Measurements from ENCODE around the gene DDIAS. TPM values are rescaled to one million over a fixed set of nuclear protein-coding genes. Genes with fewer than 3 reads are reported as not detected.
"Not testable (repeated sequence)": the region's sequence is repeated elsewhere in the genome, so short reads cannot be mapped to it uniquely, and the experiment has no call there.

The DDIAS gene
- total RNA-seq (2014; rRNA removed), result 19.6 and 30.1 TPM in 2 replicates
- 3.1 TPM for polyA plus RNA-seq (2012)

DNA sequence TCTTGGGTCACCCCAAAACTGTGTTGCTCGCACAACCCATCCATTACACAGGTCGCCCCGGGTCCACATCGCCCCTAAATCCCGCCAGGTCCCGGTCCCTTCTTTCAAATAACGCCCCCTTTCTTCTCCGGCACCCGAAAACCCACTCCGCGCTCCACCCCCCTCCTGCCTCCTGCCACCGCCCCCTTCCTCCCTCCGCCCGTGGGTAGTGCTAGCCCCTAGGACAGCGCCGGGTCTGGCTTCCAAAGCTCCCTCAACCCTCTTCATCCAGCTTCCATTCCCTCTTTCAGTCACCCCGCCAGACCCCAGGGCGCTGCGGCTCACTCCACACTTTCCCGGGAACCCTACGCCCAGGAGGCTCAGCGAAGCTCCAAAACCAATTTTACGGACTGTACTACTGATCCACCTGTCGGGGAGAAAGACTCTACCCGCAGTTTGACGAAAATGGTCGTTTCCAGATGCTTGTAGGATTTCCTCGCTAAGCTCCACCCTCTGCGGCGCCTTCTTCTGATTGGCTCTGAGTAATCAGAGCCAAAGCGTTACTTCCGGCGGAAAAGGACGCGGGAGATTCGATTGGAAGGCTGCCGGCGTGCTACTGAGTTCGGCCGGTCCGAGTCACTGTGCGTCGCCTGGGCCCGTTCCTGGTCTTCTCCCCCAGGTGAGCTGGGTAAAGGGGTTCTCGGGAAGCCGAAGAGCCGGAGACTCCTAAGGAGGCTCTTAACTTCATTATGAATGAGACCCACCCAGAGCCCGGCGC lies at the start of gene DDIAS:
DDIAS (plus strand) TSS at position 572 of the 757 bp plus-strand sequence. CDS start 13,003 bp downstream, outside the sequence.
- peak; percentile 98 for DNase-seq (ENCODE audit: low read depth)

- DNase-seq (ENCODE audit: low read depth), result peak; percentile 38
Measured at GRCh38 chr11:82854242-82854641, 47.3 kb upstream of the DDIAS start.

GRCh38 chr11:82854916-82855315 lies 46.6 kb upstream of the DDIAS start:
- DNase-seq (ENCODE audit: low read depth), result not testable (repeated sequence)

DNA sequence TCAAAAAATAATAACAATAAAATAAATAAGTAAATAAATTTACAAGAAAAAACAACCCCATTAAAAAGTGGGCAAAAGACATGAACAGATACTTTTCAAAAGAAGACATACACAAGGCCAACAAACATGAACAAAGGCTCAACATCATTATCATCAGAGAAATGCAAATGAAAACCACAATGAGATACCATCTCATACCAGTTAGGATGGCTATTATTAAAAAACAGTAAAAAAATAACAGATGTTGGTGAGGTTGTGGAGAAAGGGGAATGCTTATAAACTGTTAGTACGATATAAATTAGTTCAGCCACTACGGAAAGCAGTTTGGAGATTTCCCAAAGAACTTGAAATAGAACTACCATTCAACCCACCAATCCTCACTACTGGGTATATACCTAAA lies 45.9 kb upstream of the DDIAS start:
- DNase-seq (ENCODE audit: low read depth), result no peak

DNA sequence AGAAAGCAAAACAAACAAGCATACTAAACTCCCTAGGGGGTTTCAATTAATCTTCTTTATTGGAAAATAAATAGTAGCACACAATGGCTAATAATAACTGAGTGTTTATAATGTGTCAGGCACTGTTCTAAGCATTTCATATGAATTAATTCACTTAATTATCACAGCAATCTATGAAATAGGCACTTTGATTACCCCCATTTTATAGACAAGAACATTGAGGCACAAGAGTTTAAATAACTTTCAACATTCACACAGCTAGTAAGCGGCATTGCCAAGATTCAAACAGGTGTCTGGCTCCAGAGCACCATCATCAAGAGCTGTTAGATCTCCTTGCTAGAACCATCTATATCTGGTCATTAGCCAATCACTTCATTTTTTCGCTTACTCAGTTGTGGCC lies 44.4 kb upstream of the DDIAS start:
- no peak for DNase-seq (ENCODE audit: low read depth)

DNA sequence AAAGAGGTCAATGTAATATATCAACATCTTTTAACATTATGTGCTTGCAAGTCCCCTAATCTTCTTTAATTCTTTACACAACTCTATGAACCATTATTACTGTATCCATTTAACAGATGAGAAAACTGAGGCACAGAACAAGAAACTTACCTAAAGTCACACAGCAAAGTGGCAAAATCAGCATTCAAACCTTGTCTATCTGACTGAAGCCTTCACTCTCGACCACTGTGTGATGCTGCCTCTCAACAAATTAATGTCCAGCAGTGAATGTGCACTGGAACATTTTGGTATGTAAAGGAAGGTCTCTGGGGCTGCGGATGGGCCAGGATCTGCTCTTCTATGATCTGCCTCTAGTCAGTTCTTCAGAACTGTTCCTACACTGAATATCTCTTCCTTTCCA lies 43.4 kb upstream of the DDIAS start:
- peak; percentile 38 for DNase-seq (ENCODE audit: low read depth)

- peak; percentile 72 for DNase-seq (ENCODE audit: low read depth)
Measured at GRCh38 chr11:82858556-82859091, 42.9 kb upstream of the DDIAS start.

DNA sequence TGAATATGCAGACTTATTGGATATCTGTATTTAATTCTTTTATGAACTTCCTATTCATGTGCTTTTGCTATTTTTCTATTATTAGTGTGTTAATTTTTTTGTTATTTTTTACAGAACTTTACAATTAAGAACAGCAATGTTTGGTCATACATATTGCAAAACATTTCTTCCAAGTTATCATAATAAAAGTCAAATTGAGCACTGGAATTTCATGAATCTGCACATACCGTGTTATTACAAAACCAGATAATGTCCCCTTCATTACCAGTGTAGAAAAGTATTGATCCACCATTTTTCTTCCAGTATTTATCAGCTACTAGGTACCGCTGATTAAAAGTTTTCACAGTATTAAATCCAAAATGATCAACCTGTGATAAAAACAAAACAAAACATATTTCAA lies 41.8 kb upstream of the DDIAS start:
- DNase-seq (ENCODE audit: low read depth), result no peak

- DNase-seq (ENCODE audit: low read depth), result no peak
Measured at GRCh38 chr11:82862379-82862778, 39.2 kb upstream of the DDIAS start.

DNA sequence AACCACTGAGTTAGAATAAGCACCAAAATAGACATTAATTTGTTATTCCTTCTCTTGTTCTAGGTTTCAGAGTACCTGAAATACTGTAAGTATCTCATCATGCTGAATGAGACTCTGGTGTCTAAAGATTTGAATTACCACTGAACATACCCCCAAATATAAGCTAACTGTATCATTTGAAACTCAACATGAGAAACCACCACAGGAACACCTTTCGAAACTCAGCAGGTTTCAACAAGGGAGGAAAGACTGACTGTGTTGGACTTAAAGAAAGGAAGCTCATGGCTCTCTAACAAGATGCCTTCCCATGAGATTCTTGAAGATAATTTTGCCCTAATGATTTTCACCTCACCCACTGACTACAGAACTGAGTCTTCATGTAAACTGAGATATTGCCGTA lies 38.3 kb upstream of the DDIAS start:
- DNase-seq (ENCODE audit: low read depth), result no peak

- DNase-seq (ENCODE audit: low read depth), result peak; percentile 80
Measured at GRCh38 chr11:82864268-82864667, 37.3 kb upstream of the DDIAS start.

DNA sequence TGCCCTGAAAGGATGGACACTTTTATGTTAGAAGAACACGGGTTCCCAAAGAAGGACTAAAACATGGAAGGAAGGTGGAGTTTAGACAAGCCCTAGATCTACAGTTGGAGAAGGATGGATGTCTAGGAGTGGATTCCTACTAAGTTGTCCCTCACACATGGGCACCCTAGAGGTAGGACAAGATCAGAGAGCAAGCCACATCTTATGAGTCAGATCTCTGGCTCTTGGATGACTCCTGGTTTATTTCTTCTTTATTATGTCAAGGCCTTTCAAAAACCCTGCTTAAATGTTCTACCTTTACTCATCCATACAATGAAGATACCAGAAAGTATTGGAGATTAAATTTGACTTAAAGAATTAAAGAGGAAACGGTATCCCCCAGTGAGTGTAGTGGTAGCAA lies 35.7 kb upstream of the DDIAS start:
- peak; percentile 28 for DNase-seq (ENCODE audit: low read depth)

DNA sequence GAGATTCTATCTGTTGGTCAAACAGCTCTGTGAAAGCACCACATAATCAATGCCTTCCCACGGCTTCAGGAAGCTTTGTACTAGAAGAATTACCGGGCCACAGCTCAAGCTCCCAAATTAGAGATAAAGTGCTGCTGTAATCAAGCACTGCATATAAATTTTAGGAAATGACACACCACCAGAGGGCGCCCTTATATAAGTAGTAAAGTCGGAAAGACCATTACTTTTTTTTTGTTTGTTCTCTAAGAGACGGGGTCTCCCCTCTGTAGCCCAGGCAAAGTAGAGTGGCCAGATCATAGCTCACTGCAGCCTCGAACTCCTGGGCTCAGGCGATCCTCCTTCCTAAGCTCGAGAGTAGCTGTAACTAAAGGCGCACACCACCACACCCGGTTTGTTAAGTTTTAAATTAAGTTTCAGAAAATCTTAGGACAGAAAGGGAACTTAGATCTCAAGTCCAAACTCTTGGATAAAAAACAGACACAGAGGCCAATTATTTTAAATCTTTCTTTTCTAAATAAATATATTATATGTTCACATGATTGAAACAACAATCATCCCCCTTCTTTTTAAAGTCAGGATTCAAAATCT lies 33.9 kb upstream of the DDIAS start:
- DNase-seq (ENCODE audit: low read depth), result peak; percentile 71

GRCh38 chr11:82869657-82870056 lies 31.9 kb upstream of the DDIAS start:
- DNase-seq (ENCODE audit: low read depth), result no peak

- DNase-seq (ENCODE audit: low read depth), result no peak
Measured at GRCh38 chr11:82871646-82872045, 29.9 kb upstream of the DDIAS start.

DNA sequence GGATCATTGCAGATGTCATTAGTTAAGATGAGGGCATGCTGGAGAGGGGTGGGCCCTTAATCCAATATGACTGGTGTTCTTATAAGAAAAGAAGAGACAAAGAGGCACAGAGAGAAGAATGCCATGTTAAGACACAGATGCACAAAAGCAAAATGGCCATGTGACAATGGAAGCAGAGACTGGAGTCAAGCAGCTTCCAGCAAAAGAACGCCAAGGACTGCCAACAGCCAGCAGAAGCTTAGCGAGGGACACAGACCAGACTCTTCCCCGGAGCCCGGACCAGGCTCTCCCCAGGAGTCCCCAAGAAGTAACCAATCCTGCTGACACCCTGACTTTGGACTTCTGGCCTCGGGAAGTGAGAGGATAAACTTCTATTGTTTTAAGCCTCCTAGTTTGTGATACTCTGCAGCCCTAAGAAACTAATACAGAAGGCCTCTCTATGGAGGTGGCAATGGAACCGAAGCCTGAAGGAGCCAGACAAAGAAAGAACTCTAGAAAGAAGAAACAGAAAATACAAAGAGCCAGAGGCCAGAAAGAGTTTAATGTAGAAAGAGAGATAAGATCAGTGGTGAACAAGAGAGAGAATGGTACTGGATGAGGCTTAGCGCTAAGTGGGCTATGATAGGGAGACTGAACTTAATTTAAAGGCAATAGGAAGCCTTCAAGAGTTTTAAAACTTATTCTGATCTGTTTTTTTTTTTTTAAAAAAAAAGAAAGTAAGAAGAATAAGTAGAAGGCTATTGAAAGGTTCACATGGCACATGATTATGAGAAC lies 29.0 kb upstream of the DDIAS start:
- no peak for DNase-seq (ENCODE audit: low read depth)

GRCh38 chr11:82873919-82874333 lies 27.6 kb upstream of the DDIAS start:
- DNase-seq (ENCODE audit: low read depth), result no peak

GRCh38 chr11:82874646-82875523 lies 26.7 kb upstream of the DDIAS start:
- DNase-seq (ENCODE audit: low read depth), result no peak

DNA sequence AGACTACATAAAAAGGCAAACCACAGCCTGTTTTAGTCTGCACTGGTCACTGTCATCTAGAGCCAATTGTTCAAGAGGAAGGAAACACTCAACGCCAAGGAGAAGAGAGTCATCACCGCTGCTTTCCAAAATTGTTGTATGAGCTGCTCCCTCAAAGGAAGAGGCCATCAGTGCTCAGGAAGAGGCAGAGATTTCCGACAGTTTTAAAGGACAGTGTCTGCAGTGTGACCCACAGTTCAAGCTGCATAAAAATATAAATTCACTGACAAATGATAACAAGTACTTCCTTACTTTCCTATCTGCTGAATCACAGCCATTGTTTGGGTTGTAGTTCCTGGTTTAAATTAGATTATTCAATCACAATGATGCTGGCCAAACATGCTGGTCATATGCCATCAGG lies 17.7 kb upstream of the DDIAS start:
- no peak for DNase-seq (ENCODE audit: low read depth)

DNA sequence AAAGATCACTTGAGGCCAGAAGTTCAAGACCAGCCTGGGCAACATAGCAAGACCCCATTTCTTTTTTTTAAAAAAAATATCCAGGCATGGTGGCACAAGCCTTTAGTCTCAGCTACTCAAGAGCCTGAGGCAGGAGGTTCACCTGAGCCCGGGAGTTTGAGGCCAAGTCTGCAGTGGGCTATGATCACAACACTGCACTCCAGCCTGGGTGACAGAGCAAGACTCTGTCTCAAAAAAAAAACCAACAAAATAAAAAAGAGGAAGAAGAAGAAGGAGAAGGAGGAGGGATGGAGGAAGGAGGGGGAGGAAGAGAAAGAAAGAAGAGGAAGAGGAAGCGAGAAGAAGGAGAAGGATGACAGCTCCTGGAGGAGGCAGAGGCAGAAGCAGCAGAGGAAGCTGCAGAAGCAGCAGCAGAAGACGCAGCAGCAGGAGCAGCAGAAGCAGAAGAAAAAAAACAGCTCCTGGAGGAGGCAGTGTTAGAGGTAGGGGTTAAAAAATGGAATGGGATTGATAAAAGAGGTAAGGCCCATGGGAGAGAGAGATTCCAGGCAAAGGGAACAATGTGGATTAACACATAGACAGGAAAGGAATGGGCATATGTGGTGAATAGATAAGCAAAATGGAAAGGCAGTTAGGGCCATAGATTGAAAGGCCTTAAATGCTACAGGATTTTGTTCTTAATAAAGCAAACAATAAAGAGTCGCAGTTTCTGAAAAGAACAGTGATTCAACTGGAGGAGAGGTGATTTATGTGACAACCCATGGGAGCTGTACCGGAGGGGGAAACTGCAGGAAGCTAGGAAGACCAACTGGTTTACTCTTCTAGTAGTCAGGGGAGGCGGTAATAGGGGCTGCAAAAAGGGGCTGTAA lies 12.2 kb upstream of the DDIAS start:
- DNase-seq (ENCODE audit: low read depth), result no peak
